ENCODE results near the gene SLC9B2. TPM values are rescaled to one million over a fixed set of nuclear protein-coding genes. Genes with fewer than 3 reads are reported as not detected.
A peak's percentile ranks its signal among the peaks of the same experiment; 100 is the strongest.

SLC9B2 gene
- total RNA-seq, 2 donors from 2014 or later = 5.7 to 9.4 TPM

DNA sequence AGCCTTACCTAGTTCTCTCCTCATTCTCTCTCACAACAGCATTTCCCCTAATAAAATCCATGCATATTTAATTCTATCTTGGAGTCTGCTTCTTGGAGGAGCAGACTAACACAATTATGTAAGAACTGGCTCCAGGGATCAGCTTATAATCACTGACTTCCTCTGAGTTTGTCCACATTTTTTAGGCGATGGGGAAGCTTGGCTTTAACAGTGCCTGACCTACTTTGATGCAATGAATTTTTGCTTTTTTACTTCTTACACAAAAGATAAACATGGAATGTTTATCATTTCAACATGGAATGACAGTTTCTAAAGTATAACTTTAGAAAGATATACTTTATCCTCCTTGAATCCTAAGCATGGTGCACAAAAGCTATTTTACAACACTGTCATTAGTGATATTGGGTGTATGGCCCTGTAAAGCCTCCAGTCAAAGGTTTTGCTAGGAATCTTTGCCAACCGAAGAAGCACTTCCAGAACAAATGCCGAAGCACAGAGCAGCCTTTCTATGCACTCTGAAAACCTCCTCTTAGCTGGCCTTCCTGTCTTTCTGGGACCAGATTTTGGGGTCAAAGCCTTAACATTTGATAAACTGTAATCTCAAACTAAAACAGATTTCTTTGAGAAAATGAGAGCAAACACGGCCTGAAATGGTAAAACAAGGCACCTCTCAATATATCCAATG, 22.3 kb upstream of the SLC9B2 start:
- no peak for TF ChIP-seq CTCF (IDR thresholded peaks at IDR 0.05)

DNA sequence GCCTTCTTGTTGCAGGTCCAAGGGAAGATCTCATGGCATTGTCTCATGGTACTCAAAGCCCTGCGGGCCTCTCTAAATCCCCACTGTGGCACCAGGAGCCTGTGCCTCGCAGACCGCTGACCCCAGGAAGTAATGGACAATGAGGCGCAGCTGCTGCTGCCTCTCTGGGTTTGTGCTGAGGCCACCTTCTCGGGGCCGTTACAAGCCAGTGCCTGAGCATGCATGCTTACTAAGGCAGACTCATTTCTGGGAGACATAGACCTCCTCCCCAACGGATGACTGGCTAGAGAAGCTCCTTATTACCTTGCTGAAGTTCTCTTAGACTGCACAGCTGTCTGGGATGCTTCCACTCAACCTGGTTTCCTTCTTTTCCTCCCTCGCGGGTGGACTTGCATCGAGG, 21.8 kb upstream of the SLC9B2 start:
- Histone ChIP-seq H3K36me3 (peaks cover 3% of the 10 kb centered on the region), H3K27ac (peak overlapping the region in 1 of 2 donors; percentile 70), H3K9me3 (no peaks in the 10 kb centered on the region), H3K4me3 (peak overlapping the region in 1 of 2 donors; percentile 51), H3K27me3 (no peaks in the 10 kb centered on the region), H3K4me1 (peaks cover 0 to 21% of the 10 kb centered on the region in 2 donors)
- DNase-seq (ENCODE audit: low spot score) = no peak
- no peak for TF ChIP-seq CTCF (IDR thresholded peaks at IDR 0.05)

More for the DNA sequence above, 22.3 kb upstream of the SLC9B2 start:
- peak overlapping the region; percentile 54 to 70 for H3K27ac ChIP-seq
- H3K9me3 ChIP-seq = no peaks in the 10 kb centered on the region
- peak overlapping the region; percentile 36 to 51 for H3K4me3 ChIP-seq
- no peak for DNase-seq (ENCODE audit: low spot score)
- no peaks in the 10 kb centered on the region for H3K27me3 ChIP-seq
- peaks cover 0 to 21% of the 10 kb centered on the region in 2 donors for H3K4me1 ChIP-seq
- peaks cover 1% of the 10 kb centered on the region for H3K36me3 ChIP-seq

DNA sequence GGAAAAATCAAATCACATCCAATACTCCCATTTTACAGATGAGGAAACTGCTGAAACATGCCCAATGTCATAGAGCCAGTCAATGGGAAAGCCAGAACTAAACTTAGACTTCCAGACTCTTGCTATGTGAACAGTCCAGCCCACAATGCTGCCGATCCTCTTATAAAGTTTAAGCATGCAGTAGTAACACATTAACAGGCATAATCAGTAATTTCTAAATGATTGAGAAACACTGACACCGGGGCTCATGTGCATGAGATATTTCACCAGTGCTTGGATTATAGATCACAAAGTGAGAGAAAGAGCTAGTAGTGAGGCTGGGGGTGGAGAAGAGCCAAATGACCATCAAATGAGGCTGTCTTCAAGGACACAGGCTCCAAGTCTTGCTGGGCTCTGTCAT, 20.6 kb upstream of the SLC9B2 start:
- no peak for TF ChIP-seq CTCF (IDR thresholded peaks at IDR 0.05)
- Histone ChIP-seq H3K27ac (no peak overlapping the region), H3K4me3 (no peak overlapping the region), H3K4me1 (peaks cover 0 to 21% of the 10 kb centered on the region in 2 donors), H3K9me3 (no peaks in the 10 kb centered on the region), H3K36me3 (peaks cover 3% of the 10 kb centered on the region), H3K27me3 (no peaks in the 10 kb centered on the region)
- no peak for DNase-seq (ENCODE audit: low spot score)

DNA sequence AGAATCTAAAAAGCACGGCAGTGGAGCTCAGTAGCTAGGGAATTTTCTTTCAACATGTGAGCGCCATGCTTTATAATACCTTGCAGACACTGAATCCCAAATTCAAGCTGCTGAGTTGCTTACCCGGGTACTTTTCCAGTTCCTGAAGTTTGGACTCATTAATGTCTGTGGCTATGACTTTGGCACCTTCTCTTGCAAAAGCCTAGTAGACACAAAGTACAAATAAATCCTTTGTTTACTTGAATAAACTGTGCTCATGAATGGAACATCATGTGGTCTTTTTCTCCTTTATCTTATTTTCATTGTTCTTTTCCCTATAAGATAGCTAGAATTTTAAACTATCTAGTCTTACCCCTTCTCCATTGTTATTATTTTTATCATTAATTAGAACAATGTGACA, 18.5 kb upstream of the SLC9B2 start:
- H3K27me3 ChIP-seq = no peaks in the 10 kb centered on the region
- no peak for TF ChIP-seq CTCF (IDR thresholded peaks at IDR 0.05)
- peaks cover 0 to 21% of the 10 kb centered on the region in 2 donors for H3K4me1 ChIP-seq
- no peaks in the 10 kb centered on the region for H3K9me3 ChIP-seq
- H3K36me3 ChIP-seq = peaks cover 14% of the 10 kb centered on the region
- H3K4me3 ChIP-seq = no peak overlapping the region
- no peak for DNase-seq (ENCODE audit: low spot score)
- H3K27ac ChIP-seq = no peak overlapping the region

- H3K9me3 ChIP-seq = no peaks in the 10 kb centered on the region
- TF ChIP-seq CTCF (IDR thresholded peaks at IDR 0.05) = no peak
- H3K27ac ChIP-seq = no peak overlapping the region
- no peak for DNase-seq (ENCODE audit: low spot score)
- H3K27me3 ChIP-seq = no peaks in the 10 kb centered on the region
- H3K36me3 ChIP-seq = peaks cover 43% of the 10 kb centered on the region
- H3K4me3 ChIP-seq = no peak overlapping the region
- H3K4me1 ChIP-seq = peaks cover 0 to 3% of the 10 kb centered on the region in 2 donors
Measured at GRCh38 chr4:103092245-103092644, 15.7 kb upstream of the SLC9B2 start.
